Measurements from ENCODE around the gene NUDT4B.
"Not testable (repeated sequence)": the region's sequence is repeated elsewhere in the genome, so short reads cannot be mapped to it uniquely, and the experiment has no call there.

The NUDT4B gene

DNA sequence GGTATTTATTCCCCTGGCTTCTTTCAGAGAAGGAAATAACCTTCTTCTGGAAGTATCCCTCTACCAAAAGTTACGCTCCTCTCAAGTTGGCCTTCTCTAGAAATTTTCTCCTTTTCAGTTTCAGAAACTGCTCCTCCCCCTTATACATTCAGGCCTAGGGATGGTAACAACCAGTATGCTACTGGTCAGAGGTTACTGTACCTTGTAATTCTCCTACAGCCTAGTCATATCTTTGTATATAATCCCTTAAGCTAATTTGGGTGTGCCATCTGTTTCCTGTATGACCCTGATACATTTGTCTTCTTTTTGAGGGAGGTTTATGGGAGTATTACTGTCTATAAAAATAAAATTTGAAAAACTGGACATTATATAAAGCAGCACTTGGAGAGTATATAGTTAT, 29.1 kb downstream of the NUDT4B start:
- not testable (repeated sequence) for DNase-seq (ENCODE audit: low read depth); H3K4me3 ChIP-seq (ENCODE audit: low read length)

DNA sequence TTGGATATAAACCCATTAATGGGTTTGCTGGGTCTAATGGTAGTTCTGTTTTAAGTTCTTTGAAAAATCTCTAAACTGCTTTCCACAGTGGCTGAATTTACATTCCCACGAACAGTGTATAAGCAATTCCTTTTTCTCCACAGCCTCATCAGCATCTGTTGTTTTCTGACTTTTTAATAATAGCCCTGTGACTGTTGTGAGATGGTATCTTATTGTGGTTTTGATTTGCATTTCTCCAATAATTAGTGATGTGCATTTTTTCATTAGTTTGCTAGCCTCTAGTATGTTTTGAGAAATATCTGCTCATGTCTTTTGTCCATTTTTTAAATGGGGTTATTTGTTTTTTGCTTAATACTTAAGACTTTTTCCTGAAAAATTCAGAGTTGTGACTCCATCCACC, 31.8 kb downstream of the NUDT4B start:
- not testable (repeated sequence) for DNase-seq (ENCODE audit: low read depth)

DNA sequence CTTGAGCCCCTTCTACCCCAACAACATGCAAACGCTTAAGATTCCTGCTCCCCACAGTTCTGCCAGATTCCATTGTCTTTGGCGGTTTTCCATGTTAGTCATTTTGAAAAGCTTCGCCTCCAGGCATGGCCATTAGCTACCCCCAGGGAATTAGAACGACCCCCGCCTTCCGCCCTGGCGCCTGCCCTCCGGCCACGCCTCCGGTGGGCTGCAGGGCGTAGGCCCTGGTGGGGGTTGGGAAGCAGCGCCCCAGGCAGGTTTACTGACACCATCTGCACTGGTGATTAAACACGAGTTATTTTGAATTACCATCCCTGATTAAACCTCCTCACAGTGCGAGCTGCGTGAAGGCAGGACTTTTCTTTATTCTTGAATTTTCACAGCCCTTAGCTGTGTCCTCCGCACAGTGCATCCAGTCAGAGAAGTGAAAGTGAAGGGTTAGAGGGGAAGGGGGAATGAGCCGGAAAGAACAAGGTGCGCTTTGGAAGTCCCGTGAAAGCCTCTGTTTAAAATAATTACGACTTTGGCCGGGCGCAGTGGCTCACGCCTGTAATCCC, 43.0 kb downstream of the NUDT4B start:
- DNase-seq (ENCODE audit: low read depth); H3K4me3 ChIP-seq (ENCODE audit: low read length): not testable (repeated sequence)

More for the DNA sequence above, 31.8 kb downstream of the NUDT4B start:
- H3K4me3 ChIP-seq (ENCODE audit: low read length), result not testable (repeated sequence)

DNA sequence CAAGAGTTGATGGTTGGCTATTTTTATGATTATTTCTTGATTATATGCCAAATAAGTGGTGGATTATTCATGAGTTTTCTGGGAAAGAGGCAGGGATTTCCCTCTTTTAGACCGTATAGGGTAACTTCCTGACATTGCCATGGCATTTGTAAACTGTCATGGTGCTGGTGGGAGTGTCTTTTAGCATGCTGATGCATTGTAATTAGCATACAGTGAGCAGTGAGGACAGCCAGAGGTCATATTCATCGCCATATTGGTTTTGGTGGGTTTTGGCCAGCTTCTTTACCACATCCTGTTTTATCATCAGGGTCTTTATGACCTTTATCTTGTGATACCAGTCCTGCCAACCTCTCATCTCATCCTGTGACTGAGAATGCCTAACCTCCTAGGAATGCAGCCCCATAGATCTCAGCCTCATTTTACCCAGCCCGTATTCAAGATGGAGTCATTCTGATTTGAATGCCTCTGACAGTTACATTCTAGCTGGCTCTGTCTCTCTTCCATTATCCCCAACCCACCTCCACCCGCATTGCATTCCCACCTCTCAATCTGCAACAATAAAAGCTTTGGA, 45.3 kb downstream of the NUDT4B start:
- H3K4me3 ChIP-seq (ENCODE audit: low read length); DNase-seq (ENCODE audit: low read depth): not testable (repeated sequence)

Data from epithelial cell of esophagus (primary cell).